Type B pancreatic cell (in vitro differentiated cells): ENCODE results near the gene ANKDD1A. TPM values are rescaled to one million over a fixed set of nuclear protein-coding genes. Genes with fewer than 3 reads are reported as not detected.

Experiments used
- DNase-seq: peaks from one replicate; pipeline ENCODE4 v3.0.0; 2021; ENCODE audit warnings: mixed read lengths; ENCODE audit not compliant: unreplicated experiment; ENCODE audit errors: extremely low spot score
- H3K27ac Mint-ChIP-seq: 2 replicates; pipeline ENCODE4 v1.8.0; 2021; ENCODE audit warnings: mild to moderate bottlenecking, mixed read lengths
- H3K27me3 Mint-ChIP-seq: 2 replicates; pipeline ENCODE4 v1.8.0; 2021; ENCODE audit warnings: mixed read lengths
- H3K36me3 Mint-ChIP-seq: 2 replicates; pipeline ENCODE4 v1.8.0; 2021; ENCODE audit warnings: mixed read lengths
- H3K4me1 Mint-ChIP-seq: one replicate; pipeline ENCODE4 v1.8.0; 2021; ENCODE audit warnings: mixed read lengths; ENCODE audit not compliant: unreplicated experiment
- H3K4me3 Mint-ChIP-seq: 2 replicates; pipeline ENCODE4 v1.8.0; 2021; ENCODE audit warnings: mild to moderate bottlenecking, mixed read lengths
- H3K9me3 Mint-ChIP-seq: 2 replicates; pipeline ENCODE4 v1.8.0; 2021; ENCODE audit warnings: mixed read lengths
- CTCF ChIP-seq: fragments of 200-600 bp; sonication (generic); conservative IDR thresholded peaks from 2 replicates; pipeline ENCODE4 v1.5.0; 2021; ENCODE audit warnings: antibody characterized with exemption, mild to moderate bottlenecking
- total RNA-seq: library from RNA; stranded (reverse); gene quantifications from 2 replicates; pipeline ENCODE4 v1.2.1, GENCODE V29; 2021; ENCODE audit warnings: low replicate concordance

ANKDD1A gene
- total RNA-seq, 1 donor from 2014 or later: 3.2 TPM

GRCh38 chr15:64947211-64947610 is 35.5 kb downstream of the ANKDD1A start:
- no peak overlapping the region for H3K4me3 Mint-ChIP-seq
- no peaks in the 10 kb centered on the region for H3K27me3 Mint-ChIP-seq
- peaks cover 6% of the 10 kb centered on the region for H3K36me3 Mint-ChIP-seq
- no peak for TF ChIP-seq CTCF
- H3K27ac Mint-ChIP-seq: no peak overlapping the region
- no peaks in the 10 kb centered on the region for H3K4me1 Mint-ChIP-seq
- peak; percentile 42 for DNase-seq
- peaks cover 6% of the 10 kb centered on the region for H3K9me3 Mint-ChIP-seq

GRCh38 chr15:64948916-64949315 is 37.2 kb downstream of the ANKDD1A start:
- no peak for TF ChIP-seq CTCF
- Mint-ChIP-seq H3K27me3 (no peaks in the 10 kb centered on the region), H3K4me1 (no peaks in the 10 kb centered on the region)

GRCh38 chr15:64949383-64950186 is 37.9 kb downstream of the ANKDD1A start:
- Mint-ChIP-seq H3K4me1 (no peaks in the 10 kb centered on the region), H3K27me3 (no peaks in the 10 kb centered on the region), H3K9me3 (peaks cover 11% of the 10 kb centered on the region), H3K27ac (peak overlapping the region; percentile 90), H3K4me3 (no peak overlapping the region), H3K36me3 (peaks cover 6% of the 10 kb centered on the region)
- DNase-seq: peak; percentile 24
- no peak for TF ChIP-seq CTCF

More at GRCh38 chr15:64948916-64949315, 37.2 kb downstream of the ANKDD1A start:
- peak; percentile 57 for DNase-seq
- Mint-ChIP-seq H3K36me3 (peaks cover 6% of the 10 kb centered on the region), H3K9me3 (peaks cover 7% of the 10 kb centered on the region), H3K4me3 (no peak overlapping the region), H3K27ac (peak overlapping the region; percentile 21)

GRCh38 chr15:64950888-64951287 is 39.2 kb downstream of the ANKDD1A start:
- H3K27me3 Mint-ChIP-seq: no peaks in the 10 kb centered on the region
- H3K36me3 Mint-ChIP-seq: peaks cover 18% of the 10 kb centered on the region
- no peak overlapping the region for H3K4me3 Mint-ChIP-seq
- TF ChIP-seq CTCF: no peak
- H3K9me3 Mint-ChIP-seq: peaks cover 15% of the 10 kb centered on the region
- no peak for DNase-seq
- H3K4me1 Mint-ChIP-seq: no peaks in the 10 kb centered on the region
- H3K27ac Mint-ChIP-seq: peak overlapping the region; percentile 90

GRCh38 chr15:64951777-64952418 is 40.2 kb downstream of the ANKDD1A start:
- no peak for TF ChIP-seq CTCF
- DNase-seq: no peak
- Mint-ChIP-seq H3K4me1 (no peaks in the 10 kb centered on the region), H3K27ac (peak overlapping the region; percentile 90), H3K27me3 (no peaks in the 10 kb centered on the region), H3K9me3 (peaks cover 15% of the 10 kb centered on the region), H3K36me3 (peaks cover 21% of the 10 kb centered on the region), H3K4me3 (no peak overlapping the region)
